Urinary bladder (tissue), 4 donors: Measurements from ENCODE around the gene NGRN. TPM values are rescaled to one million over a fixed set of nuclear protein-coding genes. Genes with fewer than 3 reads are reported as not detected.
"Not testable (repeated sequence)": the region's sequence is repeated elsewhere in the genome, so short reads cannot be mapped to it uniquely, and the experiment has no call there.

ENCODE experiments used
- DNase-seq: peaks from one replicate; pipeline ENCODE4 v3.0.0-alpha.2; 2015; ENCODE audit errors: extremely low spot score
- H3K27ac ChIP-seq: one replicate; pipeline ENCODE4 v1.5.1; 2013; ENCODE audit warnings: low read depth, mild to moderate bottlenecking, moderate library complexity
- H3K36me3 ChIP-seq: one replicate; pipeline ENCODE4 v1.6.1; 2013; ENCODE audit warnings: mild to moderate bottlenecking, moderate library complexity; ENCODE audit not compliant: insufficient read depth
- H3K4me1 ChIP-seq: one replicate; pipeline ENCODE4 v1.6.1; 2013; ENCODE audit warnings: mild to moderate bottlenecking, moderate library complexity; ENCODE audit not compliant: insufficient read depth
- H3K4me3 ChIP-seq: one replicate; pipeline ENCODE4 v1.5.1; 2013; ENCODE audit warnings: low read depth, low read length
- WGBS: extraction: QIAGEN DNeasy Blood & Tissue Kit; methylation state at CpG from one replicate; pipeline ENCODE4 v1.1.7; 2013; 5-methylcytosine and 5-hydroxymethylcytosine counted together
- polyA plus RNA-seq: library from polyadenylated mRNA; stranded (reverse); fragments of 200-250 nt; gene quantifications from one replicate; pipeline ENCODE4 v1.2.3, GENCODE V29; 2013
- total RNA-seq: library from RNA; depleted of rRNA; stranded (reverse); fragments of >200 nt; gene quantifications from one replicate; pipeline ENCODE4 v1.2.3, GENCODE V29; 2014
- donor health status: healthy with polysubstance abuse.
- donor health status: healthy.

The NGRN gene
- total and polyA plus RNA-seq, 2 donors: 72.2 to 104 TPM

GRCh38 chr15:90281637-90282036 is 16.2 kb downstream of the NGRN start:
- not testable (repeated sequence) for H3K27ac ChIP-seq, H3K4me1 ChIP-seq, H3K36me3 ChIP-seq, DNase-seq, H3K4me3 ChIP-seq
- WGBS: 78% methylated on average over 6 of the region's 6 CpGs

GRCh38 chr15:90286678-90287077 is 21.2 kb downstream of the NGRN start:
- DNase-seq: no peak

GRCh38 chr15:90287101-90287500 is 21.6 kb downstream of the NGRN start:
- Histone ChIP-seq H3K36me3 (no peaks in the 10 kb centered on the region), H3K4me3 (no peak overlapping the region), H3K4me1 (no peaks in the 10 kb centered on the region), H3K27ac (no peak overlapping the region)
- WGBS: 39% methylated on average over 5 of the region's 5 CpGs
- DNase-seq: no peak

More at GRCh38 chr15:90286678-90287077, 21.2 kb downstream of the NGRN start:
- Histone ChIP-seq H3K27ac (no peak overlapping the region), H3K4me3 (no peak overlapping the region), H3K36me3 (no peaks in the 10 kb centered on the region), H3K4me1 (no peaks in the 10 kb centered on the region)

- DNase-seq: no peak
- 91% methylated on average over 6 of the region's 6 CpGs for WGBS
- Histone ChIP-seq H3K4me3 (no peak overlapping the region), H3K36me3 (no peaks in the 10 kb centered on the region), H3K27ac (no peak overlapping the region), H3K4me1 (no peaks in the 10 kb centered on the region)
Observed at GRCh38 chr15:90287946-90288345, 22.5 kb downstream of the NGRN start.

- Histone ChIP-seq H3K4me3 (no peak overlapping the region), H3K27ac (no peak overlapping the region), H3K36me3 (no peaks in the 10 kb centered on the region), H3K4me1 (no peaks in the 10 kb centered on the region)
- no peak for DNase-seq
- 86% methylated on average over 16 of the region's 16 CpGs for WGBS
Observed at GRCh38 chr15:90291679-90292356, 26.3 kb downstream of the NGRN start.

GRCh38 chr15:90293040-90293810 is 27.8 kb downstream of the NGRN start:
- DNase-seq, H3K27ac ChIP-seq, H3K4me3 ChIP-seq, H3K36me3 ChIP-seq, H3K4me1 ChIP-seq: not testable (repeated sequence)
- 60% methylated on average over 13 of the region's 13 CpGs for WGBS

GRCh38 chr15:90294159-90294558 is 28.7 kb downstream of the NGRN start:
- WGBS: 76% methylated on average over 6 of the region's 6 CpGs
- DNase-seq: no peak

GRCh38 chr15:90294601-90295269 is 29.3 kb downstream of the NGRN start:
- 54% methylated on average over 16 of the region's 16 CpGs for WGBS
- H3K4me3 ChIP-seq: no peak overlapping the region
- H3K27ac ChIP-seq: no peak overlapping the region
- H3K4me1 ChIP-seq: no peaks in the 10 kb centered on the region
- H3K36me3 ChIP-seq: no peaks in the 10 kb centered on the region
- no peak for DNase-seq

More at GRCh38 chr15:90294159-90294558, 28.7 kb downstream of the NGRN start:
- Histone ChIP-seq H3K4me1 (no peaks in the 10 kb centered on the region), H3K27ac (no peak overlapping the region), H3K4me3 (no peak overlapping the region), H3K36me3 (no peaks in the 10 kb centered on the region)

- no peaks in the 10 kb centered on the region for H3K4me1 ChIP-seq
- no peak for DNase-seq
- H3K36me3 ChIP-seq: no peaks in the 10 kb centered on the region
- no peak overlapping the region for H3K27ac ChIP-seq
- 47% methylated on average over 10 of the region's 10 CpGs for WGBS
- no peak overlapping the region for H3K4me3 ChIP-seq
Observed at GRCh38 chr15:90295270-90295648, 29.8 kb downstream of the NGRN start.

- not testable (repeated sequence) for H3K4me1 ChIP-seq, H3K27ac ChIP-seq, DNase-seq, H3K36me3 ChIP-seq, H3K4me3 ChIP-seq
- 69% methylated on average over 4 of the region's 4 CpGs for WGBS
Observed at GRCh38 chr15:90296316-90296884, 30.9 kb downstream of the NGRN start.

- Histone ChIP-seq H3K4me3 (no peak overlapping the region), H3K36me3 (no peaks in the 10 kb centered on the region), H3K27ac (no peak overlapping the region), H3K4me1 (no peaks in the 10 kb centered on the region)
- no peak for DNase-seq
- 91% methylated on average over 4 of the region's 4 CpGs for WGBS
Observed at GRCh38 chr15:90297021-90297420, 31.5 kb downstream of the NGRN start.

GRCh38 chr15:90300541-90300940 is 35.1 kb downstream of the NGRN start:
- no peak for DNase-seq
- 84% methylated on average over 9 of the region's 9 CpGs for WGBS
- no peak overlapping the region for H3K27ac ChIP-seq

GRCh38 chr15:90300988-90301706 is 35.7 kb downstream of the NGRN start:
- no peak for DNase-seq
- Histone ChIP-seq H3K4me1 (no peaks in the 10 kb centered on the region), H3K27ac (no peak overlapping the region), H3K36me3 (no peaks in the 10 kb centered on the region), H3K4me3 (no peak overlapping the region)
- WGBS: 65% methylated on average over 21 of the region's 21 CpGs

More at GRCh38 chr15:90300541-90300940, 35.1 kb downstream of the NGRN start:
- Histone ChIP-seq H3K4me1 (no peaks in the 10 kb centered on the region), H3K4me3 (no peak overlapping the region), H3K36me3 (no peaks in the 10 kb centered on the region)
